Measurements from ENCODE around the gene B4GALNT2.

DNA sequence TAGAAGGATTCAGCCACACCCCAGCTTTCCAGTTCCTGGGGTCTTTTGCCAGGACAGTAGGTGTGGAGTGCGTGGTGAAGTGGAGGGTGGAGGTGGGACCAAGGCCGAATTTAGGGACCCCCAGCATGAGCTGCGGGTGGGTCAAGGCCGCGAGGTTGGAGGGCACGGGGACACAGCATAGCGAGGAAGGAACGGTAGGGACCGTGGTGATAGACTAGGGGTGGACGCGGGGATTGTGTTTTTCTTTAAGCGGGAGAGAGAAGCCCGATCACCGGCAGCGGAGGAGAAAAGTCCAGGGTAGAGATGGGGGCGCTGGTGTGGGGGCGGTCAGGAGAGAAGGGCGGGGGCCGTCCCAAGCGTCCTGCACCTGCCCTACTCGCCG is 261 bp upstream of the B4GALNT2 start:
- TF ChIP-seq POLR2A (IDR thresholded peaks at IDR 0.05), result no peak
- TF ChIP-seq, protein P1, sequence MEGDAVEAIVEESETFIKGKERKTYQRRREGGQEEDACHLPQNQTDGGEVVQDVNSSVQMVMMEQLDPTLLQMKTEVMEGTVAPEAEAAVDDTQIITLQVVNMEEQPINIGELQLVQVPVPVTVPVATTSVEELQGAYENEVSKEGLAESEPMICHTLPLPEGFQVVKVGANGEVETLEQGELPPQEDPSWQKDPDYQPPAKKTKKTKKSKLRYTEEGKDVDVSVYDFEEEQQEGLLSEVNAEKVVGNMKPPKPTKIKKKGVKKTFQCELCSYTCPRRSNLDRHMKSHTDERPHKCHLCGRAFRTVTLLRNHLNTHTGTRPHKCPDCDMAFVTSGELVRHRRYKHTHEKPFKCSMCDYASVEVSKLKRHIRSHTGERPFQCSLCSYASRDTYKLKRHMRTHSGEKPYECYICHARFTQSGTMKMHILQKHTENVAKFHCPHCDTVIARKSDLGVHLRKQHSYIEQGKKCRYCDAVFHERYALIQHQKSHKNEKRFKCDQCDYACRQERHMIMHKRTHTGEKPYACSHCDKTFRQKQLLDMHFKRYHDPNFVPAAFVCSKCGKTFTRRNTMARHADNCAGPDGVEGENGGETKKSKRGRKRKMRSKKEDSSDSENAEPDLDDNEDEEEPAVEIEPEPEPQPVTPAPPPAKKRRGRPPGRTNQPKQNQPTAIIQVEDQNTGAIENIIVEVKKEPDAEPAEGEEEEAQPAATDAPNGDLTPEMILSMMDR (IDR thresholded peaks at IDR 0.05), result no peak
